Measurements from ENCODE around the gene CCDC148. TPM values are rescaled to one million over a fixed set of nuclear protein-coding genes. Genes with fewer than 3 reads are reported as not detected.

CCDC148 gene
- total RNA-seq, 1 experiment from 2014 or later: 2.1 TPM

- Mint-ChIP-seq H3K9me3 (peaks cover 20% of the 10 kb centered on the region), H3K27ac (no peak overlapping the region), H3K4me3 (no peak overlapping the region), H3K27me3 (ENCODE audit: low read depth) (no peaks in the 10 kb centered on the region), H3K4me1 (peaks cover 8% of the 10 kb centered on the region), H3K36me3 (peaks cover 18% of the 10 kb centered on the region)
- ATAC-seq (no peak), DNase-seq (ENCODE audit: low spot score) (no peak)
- ChIA-PET POLR2A (no interaction called here), CTCF (no interaction called here)
- TF ChIP-seq E2F4 (CRISPR knock-in tag; IDR thresholded peaks at IDR 0.05; ENCODE audit: borderline replicate concordance, low read depth) (no peak), ZNF317 (CRISPR knock-in tag; IDR thresholded peaks at IDR 0.05; ENCODE audit: borderline replicate concordance, low read depth) (no peak), MXD4 (CRISPR knock-in tag; IDR thresholded peaks at IDR 0.05; ENCODE audit: borderline replicate concordance) (no peak), NFYB (CRISPR knock-in tag; conservative IDR thresholded peaks at IDR 0.05; ENCODE audit: low read depth) (no peak), GTF2I (CRISPR knock-in tag; conservative IDR thresholded peaks at IDR 0.05) (no peak), FOXK1 (CRISPR knock-in tag; IDR thresholded peaks at IDR 0.05) (no peak), ZNF138 (CRISPR knock-in tag; conservative IDR thresholded peaks at IDR 0.05) (no peak), RORB (CRISPR knock-in tag; IDR thresholded peaks at IDR 0.05) (no peak)
- TF ChIP-seq, protein P1, sequence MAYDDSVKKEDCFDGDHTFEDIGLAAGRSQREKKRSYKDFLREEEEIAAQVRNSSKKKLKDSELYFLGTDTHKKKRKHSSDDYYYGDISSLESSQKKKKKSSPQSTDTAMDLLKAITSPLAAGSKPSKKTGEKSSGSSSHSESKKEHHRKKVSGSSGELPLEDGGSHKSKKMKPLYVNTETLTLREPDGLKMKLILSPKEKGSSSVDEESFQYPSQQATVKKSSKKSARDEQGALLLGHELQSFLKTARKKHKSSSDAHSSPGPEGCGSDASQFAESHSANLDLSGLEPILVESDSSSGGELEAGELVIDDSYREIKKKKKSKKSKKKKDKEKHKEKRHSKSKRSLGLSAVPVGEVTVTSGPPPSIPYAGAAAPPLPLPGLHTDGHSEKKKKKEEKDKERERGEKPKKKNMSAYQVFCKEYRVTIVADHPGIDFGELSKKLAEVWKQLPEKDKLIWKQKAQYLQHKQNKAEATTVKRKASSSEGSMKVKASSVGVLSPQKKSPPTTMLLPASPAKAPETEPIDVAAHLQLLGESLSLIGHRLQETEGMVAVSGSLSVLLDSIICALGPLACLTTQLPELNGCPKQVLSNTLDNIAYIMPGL (CRISPR knock-in tag; IDR thresholded peaks at IDR 0.05): no peak
- TF ChIP-seq, protein P2, sequence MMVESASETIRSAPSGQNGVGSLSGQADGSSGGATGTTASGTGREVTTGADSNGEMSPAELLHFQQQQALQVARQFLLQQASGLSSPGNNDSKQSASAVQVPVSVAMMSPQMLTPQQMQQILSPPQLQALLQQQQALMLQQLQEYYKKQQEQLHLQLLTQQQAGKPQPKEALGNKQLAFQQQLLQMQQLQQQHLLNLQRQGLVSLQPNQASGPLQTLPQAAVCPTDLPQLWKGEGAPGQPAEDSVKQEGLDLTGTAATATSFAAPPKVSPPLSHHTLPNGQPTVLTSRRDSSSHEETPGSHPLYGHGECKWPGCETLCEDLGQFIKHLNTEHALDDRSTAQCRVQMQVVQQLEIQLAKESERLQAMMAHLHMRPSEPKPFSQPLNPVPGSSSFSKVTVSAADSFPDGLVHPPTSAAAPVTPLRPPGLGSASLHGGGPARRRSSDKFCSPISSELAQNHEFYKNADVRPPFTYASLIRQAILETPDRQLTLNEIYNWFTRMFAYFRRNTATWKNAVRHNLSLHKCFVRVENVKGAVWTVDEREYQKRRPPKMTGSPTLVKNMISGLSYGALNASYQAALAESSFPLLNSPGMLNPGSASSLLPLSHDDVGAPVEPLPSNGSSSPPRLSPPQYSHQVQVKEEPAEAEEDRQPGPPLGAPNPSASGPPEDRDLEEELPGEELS (CRISPR knock-in tag; IDR thresholded peaks at IDR 0.05): no peak
Observed at GRCh38 chr2:158291544-158292180, 164.9 kb downstream of the CCDC148 start.

DNA sequence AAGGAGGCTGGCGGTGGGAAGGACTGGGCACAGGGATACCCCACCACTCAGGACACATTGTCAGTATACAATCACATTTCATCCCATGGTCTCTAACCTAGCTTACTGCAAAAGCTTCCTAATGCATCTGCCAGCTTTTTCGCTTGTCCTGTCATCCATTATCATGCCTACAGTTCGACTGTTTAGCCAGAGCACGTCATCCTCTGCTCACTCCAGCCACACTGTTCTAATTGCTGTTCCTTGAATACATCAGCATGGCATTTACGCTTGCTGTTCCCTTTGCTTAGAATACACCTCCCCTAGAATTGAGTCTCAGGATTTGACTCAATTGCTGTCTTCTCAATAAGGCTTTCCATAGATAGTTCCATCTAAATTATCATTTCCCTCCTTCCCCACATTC lies 166.3 kb downstream of the CCDC148 start:
- ChIA-PET CTCF (no interaction called here), POLR2A (no interaction called here)
- no peaks in the 10 kb centered on the region for H3K27me3 Mint-ChIP-seq (ENCODE audit: low read depth)
- H3K4me3 Mint-ChIP-seq: no peak overlapping the region
- ATAC-seq (no peak), DNase-seq (ENCODE audit: low spot score) (no peak)
- H3K27ac Mint-ChIP-seq: no peak overlapping the region
- peaks cover 8% of the 10 kb centered on the region for H3K4me1 Mint-ChIP-seq
- H3K9me3 Mint-ChIP-seq: peaks cover 25% of the 10 kb centered on the region
- peaks cover 21% of the 10 kb centered on the region for H3K36me3 Mint-ChIP-seq
- TF ChIP-seq OVOL2 (CRISPR knock-in tag; IDR thresholded peaks at IDR 0.05; ENCODE audit: borderline replicate concordance) (no peak), CDX4 (CRISPR knock-in tag; IDR thresholded peaks at IDR 0.05; ENCODE audit: borderline replicate concordance) (no peak), FOXP1 (CRISPR knock-in tag; IDR thresholded peaks at IDR 0.05; ENCODE audit: borderline replicate concordance) (no peak), IRF1 (CRISPR knock-in tag; IDR thresholded peaks at IDR 0.05) (no peak), ZNF263 (CRISPR knock-in tag; IDR thresholded peaks at IDR 0.05; ENCODE audit: low read depth) (no peak), TEAD1 (CRISPR knock-in tag; IDR thresholded peaks at IDR 0.05) (no peak), JUN (CRISPR knock-in tag; IDR thresholded peaks at IDR 0.05) (no peak), CTCF (IDR thresholded peaks at IDR 0.05) (no peak), ZNF512 (CRISPR knock-in tag; IDR thresholded peaks at IDR 0.05; ENCODE audit: borderline replicate concordance) (no peak), FOXJ3 (CRISPR knock-in tag; IDR thresholded peaks at IDR 0.05; ENCODE audit: borderline replicate concordance) (no peak)
- TF ChIP-seq, protein P3, sequence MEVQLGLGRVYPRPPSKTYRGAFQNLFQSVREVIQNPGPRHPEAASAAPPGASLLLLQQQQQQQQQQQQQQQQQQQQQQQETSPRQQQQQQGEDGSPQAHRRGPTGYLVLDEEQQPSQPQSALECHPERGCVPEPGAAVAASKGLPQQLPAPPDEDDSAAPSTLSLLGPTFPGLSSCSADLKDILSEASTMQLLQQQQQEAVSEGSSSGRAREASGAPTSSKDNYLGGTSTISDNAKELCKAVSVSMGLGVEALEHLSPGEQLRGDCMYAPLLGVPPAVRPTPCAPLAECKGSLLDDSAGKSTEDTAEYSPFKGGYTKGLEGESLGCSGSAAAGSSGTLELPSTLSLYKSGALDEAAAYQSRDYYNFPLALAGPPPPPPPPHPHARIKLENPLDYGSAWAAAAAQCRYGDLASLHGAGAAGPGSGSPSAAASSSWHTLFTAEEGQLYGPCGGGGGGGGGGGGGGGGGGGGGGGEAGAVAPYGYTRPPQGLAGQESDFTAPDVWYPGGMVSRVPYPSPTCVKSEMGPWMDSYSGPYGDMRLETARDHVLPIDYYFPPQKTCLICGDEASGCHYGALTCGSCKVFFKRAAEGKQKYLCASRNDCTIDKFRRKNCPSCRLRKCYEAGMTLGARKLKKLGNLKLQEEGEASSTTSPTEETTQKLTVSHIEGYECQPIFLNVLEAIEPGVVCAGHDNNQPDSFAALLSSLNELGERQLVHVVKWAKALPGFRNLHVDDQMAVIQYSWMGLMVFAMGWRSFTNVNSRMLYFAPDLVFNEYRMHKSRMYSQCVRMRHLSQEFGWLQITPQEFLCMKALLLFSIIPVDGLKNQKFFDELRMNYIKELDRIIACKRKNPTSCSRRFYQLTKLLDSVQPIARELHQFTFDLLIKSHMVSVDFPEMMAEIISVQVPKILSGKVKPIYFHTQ (CRISPR knock-in tag; IDR thresholded peaks at IDR 0.05): no peak
- TF ChIP-seq, protein P4, sequence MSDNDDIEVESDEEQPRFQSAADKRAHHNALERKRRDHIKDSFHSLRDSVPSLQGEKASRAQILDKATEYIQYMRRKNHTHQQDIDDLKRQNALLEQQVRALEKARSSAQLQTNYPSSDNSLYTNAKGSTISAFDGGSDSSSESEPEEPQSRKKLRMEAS (CRISPR knock-in tag; IDR thresholded peaks at IDR 0.05): no peak
